Measurements from ENCODE around the gene TBCE. TPM values are rescaled to one million over a fixed set of nuclear protein-coding genes. Genes with fewer than 3 reads are reported as not detected.

Gene TBCE
- total RNA-seq, 2 experiments from 2014 or later = 7.0 to 8.4 TPM

GRCh38 chr1:235391874-235392273 is 24.6 kb downstream of the TBCE start:
- no peaks in the 10 kb centered on the region for H3K9me3 Mint-ChIP-seq
- Histone ChIP-seq H3K27me3 (ENCODE audit: control insufficient read depth in 1 of 2, insufficient read depth in 2 of 2, low read length in 2 of 2) (no peaks in the 10 kb centered on the region), H3K4me3 (ENCODE audit: low read length) (no peak overlapping the region), H3K27ac (ENCODE audit: low read depth in 1 of 2, low read length in 2 of 2) (no peak overlapping the region), H3K9me3 (ENCODE audit: control insufficient read depth in 1 of 2, insufficient read depth in 1 of 2, low read length in 2 of 2) (peaks cover 0 to 4% of the 10 kb centered on the region in 2 experiments), H3K4me1 (ENCODE audit: insufficient read depth, low read length) (no peaks in the 10 kb centered on the region), H3K36me3 (ENCODE audit: insufficient read depth, low read length) (peaks cover 2% of the 10 kb centered on the region)
- ChIA-PET POLR2A (no interaction called here), CTCF (no interaction called here)
- TF ChIP-seq CTCF (IDR thresholded peaks at IDR 0.05) = no peak
- no peaks in the 10 kb centered on the region for H3K27me3 Mint-ChIP-seq
- intact Hi-C loops (cut with DNase I, micrococcal nuclease) = no loop called here
- H3K27ac Mint-ChIP-seq = no peak overlapping the region
- ATAC-seq (ENCODE audit: poor library complexity) (no peak), DNase-seq (no peak)
- peaks cover 16% of the 10 kb centered on the region for H3K36me3 Mint-ChIP-seq (ENCODE audit: low read depth)
- H3K4me3 Mint-ChIP-seq = no peak overlapping the region
- peaks cover 4% of the 10 kb centered on the region for H3K4me1 Mint-ChIP-seq (ENCODE audit: low read depth)

- H3K4me3 ChIP-seq (ENCODE audit: low read length) = no peak overlapping the region
- H3K27ac ChIP-seq (ENCODE audit: low read depth in 1 of 2, low read length in 2 of 2) = no peak overlapping the region
- Mint-ChIP-seq H3K4me3 (no peak overlapping the region), H3K4me1 (ENCODE audit: low read depth) (peaks cover 15% of the 10 kb centered on the region), H3K27ac (no peak overlapping the region), H3K27me3 (no peaks in the 10 kb centered on the region), H3K9me3 (no peaks in the 10 kb centered on the region), H3K36me3 (ENCODE audit: low read depth) (peaks cover 8% of the 10 kb centered on the region)
- intact Hi-C loops (cut with DNase I, micrococcal nuclease) = no loop called here
- no peak for DNase-seq
- ChIA-PET CTCF (no interaction called here), POLR2A (interaction anchor here (0.7 kb wide), 1 partner anchor 966 kb away, joined by 3 read pairs; no protein-coding TSS in a partner anchor)
- no peaks in the 10 kb centered on the region for H3K27me3 ChIP-seq (ENCODE audit: control insufficient read depth in 1 of 2, insufficient read depth in 2 of 2, low read length in 2 of 2)
- H3K4me1 ChIP-seq (ENCODE audit: insufficient read depth, low read length) = no peaks in the 10 kb centered on the region
- no peak for ATAC-seq (ENCODE audit: poor library complexity)
- TF ChIP-seq CTCF (IDR thresholded peaks at IDR 0.05) = no peak
- H3K9me3 ChIP-seq (ENCODE audit: control insufficient read depth in 1 of 2, insufficient read depth in 1 of 2, low read length in 2 of 2) = no peaks in the 10 kb centered on the region
- peaks cover 11% of the 10 kb centered on the region for H3K36me3 ChIP-seq (ENCODE audit: insufficient read depth, low read length)
Observed at GRCh38 chr1:235397733-235398132, 30.5 kb downstream of the TBCE start.

- H3K4me1 Mint-ChIP-seq (ENCODE audit: low read depth) = peaks cover 15% of the 10 kb centered on the region
- no peaks in the 10 kb centered on the region for H3K27me3 Mint-ChIP-seq
- H3K4me3 Mint-ChIP-seq = no peak overlapping the region
- Histone ChIP-seq H3K9me3 (ENCODE audit: control insufficient read depth in 1 of 2, insufficient read depth in 1 of 2, low read length in 2 of 2) (no peaks in the 10 kb centered on the region), H3K4me3 (ENCODE audit: low read length) (no peak overlapping the region), H3K27ac (ENCODE audit: low read depth in 1 of 2, low read length in 2 of 2) (no peak overlapping the region), H3K4me1 (ENCODE audit: insufficient read depth, low read length) (no peaks in the 10 kb centered on the region), H3K36me3 (ENCODE audit: insufficient read depth, low read length) (peaks cover 19% of the 10 kb centered on the region), H3K27me3 (ENCODE audit: control insufficient read depth in 1 of 2, insufficient read depth in 2 of 2, low read length in 2 of 2) (no peaks in the 10 kb centered on the region)
- ChIA-PET POLR2A (no interaction called here), CTCF (no interaction called here)
- no peaks in the 10 kb centered on the region for H3K9me3 Mint-ChIP-seq
- no peak for ATAC-seq (ENCODE audit: poor library complexity)
- TF ChIP-seq CTCF (IDR thresholded peaks at IDR 0.05) = no peak
- intact Hi-C loops (cut with DNase I, micrococcal nuclease) = no loop called here
- DNase-seq = no peak
- H3K27ac Mint-ChIP-seq = no peak overlapping the region
- H3K36me3 Mint-ChIP-seq (ENCODE audit: low read depth) = peaks cover 16% of the 10 kb centered on the region
Observed at GRCh38 chr1:235399661-235400060, 32.4 kb downstream of the TBCE start.
